Lower lobe of right lung (tissue), 2 donors: ENCODE results near the gene ADGRL2. TPM values are rescaled to one million over a fixed set of nuclear protein-coding genes. Genes with fewer than 3 reads are reported as not detected.

ENCODE experiments used
- ATAC-seq, 2 donors: fragments of 200-7000 bp; cut with Tn5 transposase; one replicate each; pipeline ENCODE4 v1.9.1; 2020 to 2022; ENCODE audit warnings: mild to moderate bottlenecking in 2 of 2, moderate library complexity in 2 of 2
- DNase-seq: peaks from one replicate; pipeline ENCODE4 v3.0.0-alpha.2; 2020
- H3K27ac ChIP-seq: fragments of 200-600 bp; one replicate; pipeline ENCODE4 v1.8.0; 2022
- H3K27me3 ChIP-seq: fragments of 200-600 bp; one replicate; pipeline ENCODE4 v1.8.0; 2022; ENCODE audit warnings: low read depth
- H3K36me3 ChIP-seq: fragments of 200-600 bp; one replicate; pipeline ENCODE4 v1.8.0; 2022; ENCODE audit warnings: mild to moderate bottlenecking
- H3K4me1 ChIP-seq: fragments of 200-600 bp; one replicate; pipeline ENCODE4 v1.8.0; 2022
- H3K4me3 ChIP-seq: fragments of 200-600 bp; one replicate; pipeline ENCODE4 v1.8.0; 2022; ENCODE audit warnings: mild to moderate bottlenecking
- H3K9me3 ChIP-seq: fragments of 200-600 bp; one replicate; pipeline ENCODE4 v1.8.0; 2022
- intact Hi-C: fragments of 100-400 bp; cut with DNase I; formaldehyde crosslinking; loops from one replicate; pipeline ENCODE4 v1.11.0; 2022
- total RNA-seq: library from RNA; stranded (reverse); fragmentation: NEBNext Ultra II Directional; extraction: Animal tissue kit (Norgen Biotek cat#: 25700); gene quantifications from one replicate; pipeline ENCODE4 v1.2.1, GENCODE V29; 2021
- TF ChIP-seq, protein P1 (sequence below): fragments of 200-600 bp; IDR thresholded peaks from one replicate; pipeline ENCODE4 v1.8.0; 2022; ENCODE audit warnings: antibody characterized with exemption, mild to moderate bottlenecking
- donor health status: DM: no; HTN: yes; CAD: no; lungs with severe emphysema.

Gene ADGRL2
- total RNA-seq, 1 donor from 2014 or later, result 97.9 TPM

DNA sequence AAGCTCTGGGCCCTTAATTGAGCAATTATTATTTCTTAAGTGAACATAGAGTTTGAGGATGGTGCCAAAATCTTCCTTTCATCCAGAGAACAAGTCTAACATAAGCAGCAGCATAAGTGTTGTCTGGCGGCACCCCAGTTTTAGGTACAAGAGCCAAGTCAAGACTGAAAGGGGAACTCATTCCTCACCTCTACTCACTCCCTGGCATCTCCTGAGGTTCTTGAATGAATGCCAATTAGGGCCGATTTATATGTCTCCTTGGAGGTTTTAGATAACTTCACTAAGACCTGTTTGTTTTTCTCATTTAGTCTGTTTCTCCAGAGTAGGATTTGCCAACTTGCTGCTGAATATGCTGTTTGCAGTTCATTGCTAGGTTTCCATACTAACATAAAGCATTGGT lies 42.6 kb upstream of the ADGRL2 start:
- H3K36me3 ChIP-seq, result no peaks in the 10 kb centered on the region
- H3K4me3 ChIP-seq, result no peak overlapping the region
- H3K4me1 ChIP-seq, result no peaks in the 10 kb centered on the region
- ATAC-seq (peak in 1 of 2 donors; percentile 16), DNase-seq (no peak)
- intact Hi-C loops, result no loop called here
- TF ChIP-seq, protein P1, sequence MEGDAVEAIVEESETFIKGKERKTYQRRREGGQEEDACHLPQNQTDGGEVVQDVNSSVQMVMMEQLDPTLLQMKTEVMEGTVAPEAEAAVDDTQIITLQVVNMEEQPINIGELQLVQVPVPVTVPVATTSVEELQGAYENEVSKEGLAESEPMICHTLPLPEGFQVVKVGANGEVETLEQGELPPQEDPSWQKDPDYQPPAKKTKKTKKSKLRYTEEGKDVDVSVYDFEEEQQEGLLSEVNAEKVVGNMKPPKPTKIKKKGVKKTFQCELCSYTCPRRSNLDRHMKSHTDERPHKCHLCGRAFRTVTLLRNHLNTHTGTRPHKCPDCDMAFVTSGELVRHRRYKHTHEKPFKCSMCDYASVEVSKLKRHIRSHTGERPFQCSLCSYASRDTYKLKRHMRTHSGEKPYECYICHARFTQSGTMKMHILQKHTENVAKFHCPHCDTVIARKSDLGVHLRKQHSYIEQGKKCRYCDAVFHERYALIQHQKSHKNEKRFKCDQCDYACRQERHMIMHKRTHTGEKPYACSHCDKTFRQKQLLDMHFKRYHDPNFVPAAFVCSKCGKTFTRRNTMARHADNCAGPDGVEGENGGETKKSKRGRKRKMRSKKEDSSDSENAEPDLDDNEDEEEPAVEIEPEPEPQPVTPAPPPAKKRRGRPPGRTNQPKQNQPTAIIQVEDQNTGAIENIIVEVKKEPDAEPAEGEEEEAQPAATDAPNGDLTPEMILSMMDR, result no peak
- H3K27me3 ChIP-seq, result no peaks in the 10 kb centered on the region
- H3K27ac ChIP-seq, result no peak overlapping the region
- H3K9me3 ChIP-seq, result no peaks in the 10 kb centered on the region

DNA sequence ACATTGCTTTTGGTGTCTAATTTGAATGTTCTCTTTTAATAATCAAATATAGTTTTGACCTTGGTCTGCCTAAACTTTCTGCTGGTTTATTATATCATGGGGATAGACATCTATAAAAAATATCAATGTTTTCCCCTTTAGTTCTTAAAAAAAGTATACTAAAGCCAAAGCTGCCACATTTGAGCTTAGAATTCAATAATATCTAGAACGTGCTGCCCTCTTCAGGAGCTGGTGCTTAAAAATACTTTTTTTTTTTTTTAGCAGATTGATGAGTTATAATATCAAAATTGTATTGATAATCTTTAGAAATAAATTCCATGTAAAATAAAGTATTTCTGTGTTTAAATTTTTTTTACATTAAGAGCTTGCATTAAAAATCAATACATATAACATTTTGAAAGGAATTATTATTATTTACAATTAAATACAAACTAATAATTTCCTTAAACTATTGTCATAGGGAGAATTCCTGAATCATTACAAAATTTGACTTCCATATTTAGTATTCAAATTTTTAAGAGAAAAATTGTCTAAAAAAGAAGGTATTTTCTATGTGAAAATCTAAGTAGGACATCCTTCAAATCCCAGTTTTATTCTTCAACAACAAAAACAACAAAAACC lies 40.1 kb upstream of the ADGRL2 start:
- TF ChIP-seq, protein P1, result peak; percentile 24
- no peak for DNase-seq
- no peak overlapping the region for H3K27ac ChIP-seq
- no peaks in the 10 kb centered on the region for H3K9me3 ChIP-seq
- intact Hi-C loops, result no loop called here
- no peaks in the 10 kb centered on the region for H3K4me1 ChIP-seq
- H3K27me3 ChIP-seq, result no peaks in the 10 kb centered on the region
- no peak overlapping the region for H3K4me3 ChIP-seq
- no peak for ATAC-seq
- H3K36me3 ChIP-seq, result no peaks in the 10 kb centered on the region

DNA sequence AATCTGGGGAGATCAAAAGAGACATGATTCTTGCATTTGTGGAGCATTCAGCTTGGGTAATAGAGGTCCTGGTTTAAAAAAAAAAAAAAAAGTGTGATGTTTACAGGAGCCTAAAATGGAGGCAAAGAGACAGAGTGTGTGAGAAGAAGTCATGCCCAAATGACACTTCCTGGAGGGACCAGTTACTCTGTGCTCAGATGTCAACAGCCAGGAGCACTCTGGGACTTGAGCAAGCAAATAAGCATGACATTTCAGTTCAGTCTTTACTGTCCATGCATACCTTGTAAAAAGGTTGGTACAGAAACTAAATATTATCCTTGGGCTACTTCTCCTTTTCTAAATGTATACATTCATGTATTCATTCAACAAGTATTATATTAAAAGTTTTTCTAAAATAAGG lies 25.2 kb upstream of the ADGRL2 start:
- TF ChIP-seq, protein P1, result no peak
- H3K4me1 ChIP-seq, result no peaks in the 10 kb centered on the region
- H3K27ac ChIP-seq, result no peak overlapping the region
- no peaks in the 10 kb centered on the region for H3K9me3 ChIP-seq
- DNase-seq (no peak), ATAC-seq (no peak)
- H3K36me3 ChIP-seq, result no peaks in the 10 kb centered on the region
- intact Hi-C loops, result no loop called here
- no peak overlapping the region for H3K4me3 ChIP-seq
- no peaks in the 10 kb centered on the region for H3K27me3 ChIP-seq

DNA sequence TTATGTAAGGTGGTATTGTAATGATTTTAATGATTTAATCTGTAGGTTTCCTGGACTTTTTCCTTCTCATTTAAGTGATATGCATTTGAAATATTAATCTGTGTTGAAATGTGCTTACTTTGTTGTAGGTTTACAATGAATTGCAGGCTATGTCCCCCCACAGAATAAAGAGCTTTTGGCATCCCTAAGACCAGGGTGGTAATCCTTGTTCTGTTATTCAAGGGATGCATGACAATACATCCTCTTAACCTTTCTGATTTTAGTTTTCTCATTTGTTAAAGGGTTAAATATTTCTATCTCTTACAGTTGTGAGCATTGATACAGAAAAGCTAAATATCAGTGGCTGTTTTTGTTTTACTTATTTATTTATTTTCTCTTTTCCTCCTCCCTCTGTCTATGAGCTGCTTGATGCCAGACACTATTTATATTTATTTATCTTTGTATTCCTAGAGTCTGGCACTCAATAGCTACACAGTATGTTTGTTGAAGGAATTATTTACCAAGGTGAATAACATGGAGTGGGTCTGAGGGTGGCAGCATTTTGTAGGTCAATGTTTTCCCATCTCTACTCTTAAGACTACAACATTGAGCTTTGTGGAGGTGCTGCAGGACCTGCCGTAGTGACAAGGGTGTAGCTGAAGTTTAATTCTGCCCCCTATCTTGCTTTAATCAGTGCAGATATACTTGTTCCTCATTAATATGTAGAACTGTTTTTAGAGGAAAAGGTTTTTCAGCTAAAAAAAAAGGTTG lies 19.9 kb upstream of the ADGRL2 start:
- H3K4me1 ChIP-seq, result no peaks in the 10 kb centered on the region
- no peak overlapping the region for H3K27ac ChIP-seq
- TF ChIP-seq, protein P1, result no peak
- DNase-seq (no peak), ATAC-seq (no peak)
- H3K36me3 ChIP-seq, result no peaks in the 10 kb centered on the region
- no peaks in the 10 kb centered on the region for H3K9me3 ChIP-seq
- H3K27me3 ChIP-seq, result no peaks in the 10 kb centered on the region
- intact Hi-C loops, result no loop called here
- H3K4me3 ChIP-seq, result no peak overlapping the region

- ATAC-seq, result no peak
- intact Hi-C loops, result no loop called here
- H3K4me3 ChIP-seq, result no peak overlapping the region
These were observed 19.0 kb upstream of the ADGRL2 start for GRCh38 chr1:81781749-81782148.

More at GRCh38 chr1:81781749-81782148, 19.0 kb upstream of the ADGRL2 start:
- H3K36me3 ChIP-seq, result no peaks in the 10 kb centered on the region
- DNase-seq, result no peak
- no peaks in the 10 kb centered on the region for H3K27me3 ChIP-seq
- H3K9me3 ChIP-seq, result no peaks in the 10 kb centered on the region
- TF ChIP-seq, protein P1, result no peak
- no peak overlapping the region for H3K27ac ChIP-seq
- H3K4me1 ChIP-seq, result no peaks in the 10 kb centered on the region
